ENCODE results near the gene ANKRD40. TPM values are rescaled to one million over a fixed set of nuclear protein-coding genes. Genes with fewer than 3 reads are reported as not detected.

Gene ANKRD40
- polyA plus RNA-seq, 10 donors: 32.0 to 49.2 (median 44.0) TPM

DNA sequence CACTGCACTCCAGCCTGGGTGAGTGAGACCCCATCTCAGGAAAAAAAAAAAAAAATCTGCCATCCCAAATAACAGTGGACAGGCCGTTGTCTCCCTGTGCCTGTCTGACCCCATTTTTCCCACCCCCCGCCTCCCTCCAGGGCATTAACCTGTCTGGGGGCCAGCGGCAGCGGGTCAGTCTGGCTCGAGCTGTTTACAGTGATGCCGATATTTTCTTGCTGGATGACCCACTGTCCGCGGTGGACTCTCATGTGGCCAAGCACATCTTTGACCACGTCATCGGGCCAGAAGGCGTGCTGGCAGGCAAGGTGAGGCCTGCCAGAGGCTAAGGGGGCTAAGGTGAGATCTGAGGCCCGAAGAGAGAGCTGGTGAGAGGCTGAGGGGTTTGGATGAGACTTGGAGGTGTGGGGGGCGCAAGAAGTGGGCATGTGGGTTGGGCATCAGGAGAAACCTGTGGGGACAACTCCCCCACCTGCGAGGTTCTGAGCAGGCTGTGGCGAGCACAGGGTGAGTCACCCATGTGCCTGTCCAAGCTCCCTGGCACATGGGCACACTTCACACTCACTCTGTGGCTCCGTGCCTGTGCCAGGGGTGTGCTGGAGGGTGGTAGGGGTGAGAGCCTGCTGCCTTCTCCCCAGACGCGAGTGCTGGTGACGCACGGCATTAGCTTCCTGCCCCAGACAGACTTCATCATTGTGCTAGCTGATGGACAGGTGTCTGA, 34.7 kb downstream of the ANKRD40 start:
- DNase-seq: no peak

DNA sequence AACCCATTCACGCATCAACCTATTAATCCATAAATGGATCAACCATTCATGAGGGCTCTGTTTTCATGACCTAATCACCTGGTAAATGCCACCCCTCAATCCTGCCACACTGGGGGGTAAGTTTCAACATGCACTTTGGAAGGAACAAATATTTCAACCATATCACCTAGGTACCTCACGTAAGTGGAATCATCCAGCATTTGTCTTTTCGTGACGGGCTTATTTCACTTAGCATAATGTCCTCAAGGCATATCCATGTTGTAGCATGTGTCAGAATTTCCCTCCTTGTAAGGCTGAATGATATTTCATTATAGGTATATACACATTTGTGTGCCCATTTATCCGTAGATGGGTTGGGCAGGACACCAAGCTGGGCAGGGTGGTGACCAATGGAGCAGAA, 35.6 kb downstream of the ANKRD40 start:
- DNase-seq: no peak

DNA sequence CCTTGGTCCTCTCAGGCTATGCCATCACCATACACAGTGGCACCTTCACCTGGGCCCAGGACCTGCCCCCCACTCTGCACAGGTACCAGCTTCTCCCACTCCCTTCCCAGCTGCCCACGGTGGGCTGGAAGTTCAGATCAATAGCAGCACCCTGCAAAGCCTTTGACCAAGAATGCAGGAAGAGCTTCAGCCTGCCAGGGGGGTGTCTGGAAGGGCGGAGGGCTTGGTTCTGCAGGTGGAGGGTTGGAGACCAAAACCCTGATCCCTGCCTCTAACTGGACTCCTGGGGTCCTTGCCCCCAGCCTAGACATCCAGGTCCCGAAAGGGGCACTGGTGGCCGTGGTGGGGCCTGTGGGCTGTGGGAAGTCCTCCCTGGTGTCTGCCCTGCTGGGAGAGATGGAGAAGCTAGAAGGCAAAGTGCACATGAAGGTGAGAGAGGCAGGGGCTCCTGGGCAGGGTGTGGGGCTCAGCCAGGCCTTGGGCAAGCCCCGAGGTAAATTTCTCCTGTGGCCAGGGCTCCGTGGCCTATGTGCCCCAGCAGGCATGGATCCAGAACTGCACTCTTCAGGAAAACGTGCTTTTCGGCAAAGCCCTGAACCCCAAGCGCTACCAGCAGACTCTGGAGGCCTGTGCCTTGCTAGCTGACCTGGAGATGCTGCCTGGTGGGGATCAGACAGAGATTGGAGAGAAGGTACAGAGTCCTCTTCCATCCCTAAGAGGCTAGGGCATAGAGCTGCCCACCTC, 38.7 kb downstream of the ANKRD40 start:
- no peak for DNase-seq

DNA sequence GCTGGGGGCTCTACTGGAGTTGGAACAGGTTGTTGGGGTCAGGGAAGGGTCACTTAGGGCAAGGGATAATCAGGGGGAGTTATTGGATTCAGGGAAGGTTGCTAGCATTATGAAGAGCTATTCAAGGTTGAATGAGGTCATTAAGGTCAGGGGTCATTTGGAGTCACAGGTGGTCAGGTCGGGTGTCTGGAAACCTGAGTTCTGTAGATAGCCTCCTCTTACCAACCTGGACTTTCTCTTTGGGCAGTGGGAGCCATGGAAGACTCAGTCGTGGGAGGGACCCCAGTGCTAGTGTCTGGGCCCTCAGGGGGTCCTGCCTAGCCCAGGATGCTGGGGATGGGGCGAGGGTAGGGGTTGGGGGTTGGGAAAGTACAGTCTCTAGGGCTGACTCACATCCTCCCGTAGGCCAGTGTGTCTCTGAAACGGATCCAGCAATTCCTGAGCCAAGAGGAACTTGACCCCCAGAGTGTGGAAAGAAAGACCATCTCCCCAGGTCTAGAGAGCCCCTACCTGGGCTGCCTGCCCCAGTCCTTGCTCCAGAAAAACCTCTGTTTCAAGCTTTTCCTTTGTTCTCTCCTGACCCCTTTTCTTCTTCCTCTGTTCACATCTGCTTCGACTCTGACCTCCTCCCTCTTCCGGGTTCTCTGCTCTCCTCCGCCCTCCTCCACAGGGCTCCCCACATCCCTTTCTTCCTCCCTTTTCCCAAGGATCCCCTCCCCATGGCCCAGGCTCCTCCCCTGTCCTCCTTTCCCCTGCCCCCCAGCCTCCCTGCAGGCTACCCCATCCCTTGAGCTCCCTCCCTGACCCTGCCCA, 39.5 kb downstream of the ANKRD40 start:
- no peak for DNase-seq

DNA sequence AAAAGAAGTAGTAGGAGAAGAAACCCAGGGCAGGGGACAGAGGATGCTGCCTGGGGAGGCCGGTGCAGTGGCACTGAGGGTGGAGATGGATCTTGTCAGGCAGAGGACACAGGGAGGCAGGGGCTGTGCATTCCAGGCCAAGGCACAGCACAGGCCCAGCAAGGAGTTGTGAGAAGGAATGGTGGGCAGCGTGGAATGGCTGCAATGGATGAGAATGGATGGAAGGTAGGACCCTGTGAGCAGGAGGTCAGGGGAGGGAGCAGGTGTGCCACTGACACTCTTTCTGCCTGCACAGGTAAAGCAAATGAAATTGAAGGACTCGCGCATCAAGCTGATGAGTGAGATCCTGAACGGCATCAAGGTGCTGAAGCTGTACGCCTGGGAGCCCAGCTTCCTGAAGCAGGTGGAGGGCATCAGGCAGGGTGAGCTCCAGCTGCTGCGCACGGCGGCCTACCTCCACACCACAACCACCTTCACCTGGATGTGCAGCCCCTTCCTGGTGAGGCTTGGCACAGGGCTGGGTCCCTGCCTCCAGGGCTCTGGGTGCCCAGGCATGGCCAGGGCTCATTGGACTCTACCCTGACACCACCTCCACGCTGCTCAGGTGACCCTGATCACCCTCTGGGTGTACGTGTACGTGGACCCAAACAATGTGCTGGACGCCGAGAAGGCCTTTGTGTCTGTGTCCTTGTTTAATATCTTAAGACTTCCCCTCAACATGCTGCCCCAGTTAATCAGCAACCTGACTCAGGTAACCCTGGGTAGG, 40.3 kb downstream of the ANKRD40 start:
- no peak for DNase-seq

DNA sequence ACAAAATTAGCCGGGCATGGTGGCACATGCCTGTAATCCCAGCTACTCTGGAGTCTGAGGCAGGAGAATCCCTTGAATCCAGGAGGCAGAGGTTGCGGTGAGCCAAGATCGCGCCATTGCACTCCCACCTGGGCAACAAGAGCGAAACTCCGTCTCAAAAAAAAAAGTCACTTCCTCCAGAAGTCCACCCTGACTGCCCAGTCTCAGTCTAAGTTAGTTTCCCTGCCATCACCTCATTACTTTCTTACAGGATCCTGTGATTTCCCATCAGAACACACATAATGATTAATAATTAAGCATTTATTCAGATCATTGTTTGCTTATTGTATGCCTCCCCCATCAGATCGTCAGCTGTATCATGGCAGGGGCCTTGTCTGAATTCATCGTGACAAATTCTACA, 41.4 kb downstream of the ANKRD40 start:
- no peak for DNase-seq

DNA sequence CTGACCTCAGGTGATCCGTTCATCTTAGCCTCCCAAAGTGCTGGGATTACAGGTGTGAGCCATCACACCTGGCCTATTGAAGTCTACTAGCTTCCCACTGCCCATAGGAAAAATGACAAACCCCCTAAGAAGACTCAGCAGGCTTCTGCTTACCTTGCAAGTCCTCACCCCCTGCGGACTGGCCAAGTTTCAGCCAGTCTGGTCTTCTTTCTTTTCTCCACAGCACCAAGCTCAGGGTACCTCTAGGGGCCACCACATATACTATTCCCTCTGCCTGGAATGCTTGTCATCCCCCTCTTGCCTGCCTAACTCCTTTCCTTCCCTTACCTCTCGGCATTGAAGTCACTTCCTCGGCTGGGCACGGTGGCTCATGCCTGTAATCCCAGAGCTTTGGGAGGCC, 41.9 kb downstream of the ANKRD40 start:
- DNase-seq: no peak

DNA sequence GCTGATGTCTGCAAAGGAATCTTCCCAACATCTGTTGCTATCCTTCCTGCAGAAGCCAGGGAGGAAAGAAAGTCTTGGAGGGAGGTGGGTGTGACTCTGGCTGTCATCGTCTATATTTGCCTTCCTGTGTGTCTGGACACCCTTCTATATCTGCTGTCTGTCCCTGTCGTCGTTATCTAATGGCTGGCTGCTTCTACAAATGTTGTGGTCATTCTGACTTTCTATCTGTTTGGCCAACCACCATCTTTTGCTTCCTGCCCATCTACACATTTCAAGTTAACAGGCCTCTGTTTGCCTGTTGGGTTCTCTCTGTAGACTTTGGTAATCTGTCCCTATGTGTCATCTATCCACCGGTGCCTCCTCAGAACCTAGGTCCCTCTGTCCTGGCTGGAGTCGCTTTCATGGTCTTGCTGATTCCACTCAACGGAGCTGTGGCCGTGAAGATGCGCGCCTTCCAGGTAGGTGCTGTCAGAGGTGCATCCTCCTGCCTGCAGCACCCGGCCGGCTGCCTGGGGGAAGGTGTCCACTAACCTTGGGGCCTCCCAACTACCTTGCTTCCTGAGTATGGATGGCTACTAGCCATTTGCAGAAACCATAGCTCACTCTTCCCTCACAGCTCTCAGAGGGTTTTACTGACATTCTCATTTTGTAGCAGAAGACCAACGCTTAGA, 42.8 kb downstream of the ANKRD40 start:
- DNase-seq: no peak

DNA sequence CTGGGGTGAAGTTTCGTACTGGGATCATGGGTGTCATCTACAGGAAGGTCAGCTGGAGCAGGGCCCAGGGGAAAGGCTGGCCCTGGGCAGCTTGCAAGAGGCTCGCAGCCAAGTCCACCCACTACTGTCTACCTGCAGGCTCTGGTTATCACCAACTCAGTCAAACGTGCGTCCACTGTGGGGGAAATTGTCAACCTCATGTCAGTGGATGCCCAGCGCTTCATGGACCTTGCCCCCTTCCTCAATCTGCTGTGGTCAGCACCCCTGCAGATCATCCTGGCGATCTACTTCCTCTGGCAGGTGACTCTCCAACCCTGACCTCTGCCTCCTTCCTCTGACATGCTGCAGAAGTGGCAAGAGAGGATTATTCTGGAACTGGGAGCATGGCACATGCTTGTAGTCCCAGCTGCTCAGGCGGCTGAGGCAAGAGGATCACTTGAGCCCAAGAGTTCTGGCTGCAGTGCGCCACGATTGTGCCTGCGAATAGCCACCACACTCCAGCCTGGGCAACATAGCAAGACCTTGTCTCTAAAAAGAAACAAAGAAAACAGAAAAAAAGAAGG, 43.8 kb downstream of the ANKRD40 start:
- DNase-seq: no peak

DNA sequence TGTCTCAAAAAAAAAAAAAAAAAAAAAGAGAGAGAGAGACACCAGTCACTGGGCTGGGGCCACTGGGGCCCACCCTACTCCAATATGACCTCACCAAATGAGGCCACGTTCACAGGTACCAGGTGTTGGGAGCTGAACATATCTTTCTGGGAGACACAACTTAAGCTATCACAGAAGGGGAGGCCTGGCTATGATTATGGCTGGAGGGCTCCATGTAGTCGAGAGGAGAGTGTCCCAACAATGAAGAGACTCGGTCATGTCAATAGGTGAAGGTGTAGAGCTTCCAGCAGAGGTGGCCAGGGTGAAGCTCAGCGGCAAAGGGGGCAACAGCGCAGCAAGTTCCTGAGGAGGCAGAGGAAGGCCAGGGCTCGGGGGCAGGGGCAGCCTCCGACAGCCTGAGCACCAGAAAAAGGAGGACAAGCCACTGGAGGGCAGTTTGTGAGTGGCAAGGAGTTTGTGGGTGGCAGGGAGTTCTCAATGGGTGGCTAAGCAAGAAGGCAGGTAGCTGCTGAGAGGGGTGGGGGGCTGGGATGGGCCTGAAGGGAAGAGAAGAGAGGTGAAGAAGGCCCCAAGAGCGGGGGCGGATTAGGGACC, 45.0 kb downstream of the ANKRD40 start:
- DNase-seq: no peak

DNA sequence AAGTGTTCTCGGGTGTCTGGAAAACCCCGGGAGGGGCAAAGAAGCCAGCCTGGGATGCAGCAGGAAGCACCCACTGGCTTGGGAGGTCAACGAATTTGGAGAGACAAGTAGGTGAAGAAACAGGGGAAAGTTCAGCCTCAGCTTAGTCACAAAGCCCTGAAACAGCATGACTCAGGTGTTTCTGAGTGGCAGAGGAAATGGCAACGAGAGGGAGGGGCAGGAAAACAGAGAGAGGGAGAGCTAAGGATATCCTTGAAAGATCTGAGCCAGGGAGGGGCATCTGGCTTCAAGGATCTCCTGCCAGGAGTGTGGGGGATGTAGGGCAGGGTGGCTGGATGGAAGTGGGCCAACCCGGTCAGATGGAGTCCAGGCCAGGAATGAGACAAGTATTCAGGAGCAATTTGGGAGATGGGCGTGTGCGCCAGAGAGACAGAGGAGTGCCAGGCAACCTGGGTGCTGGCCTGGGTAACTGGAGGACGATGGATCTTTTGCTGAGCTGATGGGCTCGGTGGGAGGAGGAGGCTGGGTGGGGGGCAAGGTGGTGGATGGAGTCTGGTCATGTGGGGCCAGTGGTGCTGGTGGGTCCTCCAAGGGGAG, 45.8 kb downstream of the ANKRD40 start:
- DNase-seq: peak in 2 of 3 donors; percentile 20 to 63

DNA sequence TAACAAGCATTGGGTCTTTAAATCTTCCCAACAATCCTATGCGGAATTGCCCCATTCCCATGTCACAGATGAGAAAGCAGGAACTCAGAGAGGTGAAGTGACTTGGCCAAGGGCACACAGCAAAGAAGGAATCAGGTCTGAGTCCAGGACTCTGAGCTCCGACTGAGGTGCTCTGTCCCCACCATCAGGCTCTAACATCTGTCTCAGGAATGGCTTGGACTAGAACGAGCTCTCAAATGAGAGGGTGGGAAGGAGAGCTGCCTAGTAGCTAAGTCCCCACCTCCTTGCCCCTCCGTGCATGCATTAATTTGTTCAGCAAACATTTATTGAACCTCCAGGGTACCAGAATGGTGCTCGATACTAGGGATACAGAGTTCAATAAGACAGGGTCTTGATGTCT, 46.4 kb downstream of the ANKRD40 start:
- DNase-seq: no peak

DNA sequence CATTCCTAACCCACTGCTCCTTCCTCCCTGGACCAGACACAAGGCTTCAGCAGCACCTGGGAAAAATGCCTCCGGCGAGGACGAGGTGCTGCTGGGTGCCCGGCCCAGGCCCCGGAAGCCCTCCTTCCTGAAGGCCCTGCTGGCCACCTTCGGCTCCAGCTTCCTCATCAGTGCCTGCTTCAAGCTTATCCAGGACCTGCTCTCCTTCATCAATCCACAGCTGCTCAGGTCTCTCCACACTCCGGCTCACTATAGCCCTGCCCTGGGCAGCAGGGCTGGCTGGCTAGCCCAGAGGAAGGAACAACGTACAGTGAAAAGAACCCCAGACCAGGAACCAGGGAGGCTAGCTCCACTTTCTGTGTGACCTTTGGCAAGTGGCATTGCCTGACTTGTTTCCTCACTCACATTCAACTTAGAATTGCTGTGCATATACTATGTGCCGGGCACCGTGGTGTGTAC, 46.8 kb downstream of the ANKRD40 start:
- DNase-seq: no peak

DNA sequence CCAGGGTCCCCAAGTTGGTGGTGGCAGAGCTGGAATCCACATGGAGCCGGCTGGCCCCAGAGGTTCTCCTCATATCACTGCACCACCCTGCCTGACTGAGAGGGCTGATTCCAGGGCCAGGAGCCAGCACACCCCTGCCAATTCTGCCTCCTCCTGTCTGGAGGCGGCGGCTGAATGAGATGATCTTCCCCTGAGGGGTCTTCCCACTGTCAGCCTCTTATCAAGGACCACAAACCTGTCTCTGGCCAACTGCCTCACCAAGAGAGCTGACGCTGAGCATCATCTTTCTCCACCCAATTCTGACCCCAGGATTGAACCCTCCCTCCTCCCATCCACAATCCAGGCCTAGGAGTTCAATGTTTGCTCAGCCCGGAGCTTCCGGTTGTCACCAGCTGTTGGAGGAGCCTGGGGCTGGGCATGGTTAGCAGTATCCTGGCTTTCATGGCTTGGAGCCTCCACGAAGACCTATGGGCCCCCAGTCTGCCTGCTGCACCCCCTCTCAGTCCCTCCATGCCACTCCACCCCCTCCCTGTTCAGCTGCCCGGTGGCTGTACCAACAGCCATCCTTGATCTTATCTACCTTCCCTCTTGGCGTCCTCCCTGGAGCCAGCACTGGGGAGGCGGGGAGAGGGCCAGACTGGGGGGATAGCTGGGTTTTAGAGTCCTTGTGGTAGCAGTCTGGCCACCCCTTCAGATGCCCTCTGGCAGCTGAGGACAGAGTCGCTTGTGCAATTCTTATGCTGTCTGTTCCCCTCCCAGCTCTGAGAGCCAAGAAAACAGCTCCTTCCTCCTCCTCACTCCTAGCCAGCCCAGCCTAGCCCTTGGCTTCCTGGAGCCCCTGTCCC, 47.5 kb downstream of the ANKRD40 start:
- peak in 1 of 3 donors; percentile 24 for DNase-seq

DNA sequence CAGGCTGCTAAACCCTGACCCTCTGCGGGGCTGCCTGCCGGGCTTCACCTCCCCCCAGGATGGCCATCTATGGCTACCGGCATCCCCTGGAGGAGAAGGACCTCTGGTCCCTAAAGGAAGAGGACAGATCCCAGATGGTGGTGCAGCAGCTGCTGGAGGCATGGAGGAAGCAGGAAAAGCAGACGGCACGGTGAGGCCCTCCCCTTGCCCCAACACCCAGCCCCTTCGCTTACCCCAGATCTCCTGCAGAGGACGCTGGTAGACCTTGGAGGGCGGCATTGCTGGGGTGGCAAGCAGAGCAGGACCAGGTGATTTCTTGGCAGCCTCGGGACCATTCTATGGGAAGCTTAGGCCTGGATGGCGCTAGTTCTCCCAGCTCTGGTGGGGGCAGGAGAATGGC, 48.5 kb downstream of the ANKRD40 start:
- DNase-seq: no peak

DNA sequence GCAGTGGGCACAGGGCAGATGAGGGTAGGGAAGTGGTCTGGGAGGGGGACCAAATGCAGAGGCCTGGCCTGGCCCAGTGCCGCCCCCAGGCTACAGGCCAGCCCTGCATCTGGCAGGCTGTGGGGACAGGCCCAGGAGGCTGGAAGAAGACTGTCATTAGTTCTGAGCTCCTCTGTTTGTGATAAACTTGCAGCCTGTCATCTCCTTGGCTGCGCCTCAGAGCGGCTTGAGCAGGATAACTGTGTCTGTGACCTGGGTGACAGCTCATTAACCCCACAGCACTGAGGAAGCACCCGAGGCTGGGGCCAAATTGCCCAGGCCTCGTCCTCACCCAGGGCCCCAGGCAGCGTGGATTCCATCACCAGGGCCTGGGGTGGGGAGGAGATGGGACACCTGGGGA, 49.1 kb downstream of the ANKRD40 start:
- DNase-seq: peak in 1 of 3 donors; percentile 28

DNA sequence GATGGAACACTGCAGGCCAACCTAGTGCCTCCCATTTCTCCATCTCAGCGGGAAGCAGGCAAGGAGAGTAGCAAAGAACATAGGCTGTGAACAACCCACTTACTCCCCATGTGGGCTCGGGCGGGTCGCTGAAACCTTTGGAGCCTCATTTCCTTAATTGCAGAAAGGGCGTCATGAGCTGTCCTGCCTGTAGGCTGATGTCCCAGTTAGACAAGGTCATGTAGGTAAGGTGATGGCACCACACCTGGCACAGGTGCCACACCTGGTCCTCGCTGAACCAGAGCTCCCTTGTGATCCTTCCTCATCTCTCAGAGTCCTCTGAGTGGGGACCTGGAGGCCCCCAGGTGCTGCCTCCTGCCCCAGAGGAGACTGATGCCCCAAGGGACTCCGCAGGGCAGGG, 50.1 kb downstream of the ANKRD40 start:
- DNase-seq: no peak

DNA sequence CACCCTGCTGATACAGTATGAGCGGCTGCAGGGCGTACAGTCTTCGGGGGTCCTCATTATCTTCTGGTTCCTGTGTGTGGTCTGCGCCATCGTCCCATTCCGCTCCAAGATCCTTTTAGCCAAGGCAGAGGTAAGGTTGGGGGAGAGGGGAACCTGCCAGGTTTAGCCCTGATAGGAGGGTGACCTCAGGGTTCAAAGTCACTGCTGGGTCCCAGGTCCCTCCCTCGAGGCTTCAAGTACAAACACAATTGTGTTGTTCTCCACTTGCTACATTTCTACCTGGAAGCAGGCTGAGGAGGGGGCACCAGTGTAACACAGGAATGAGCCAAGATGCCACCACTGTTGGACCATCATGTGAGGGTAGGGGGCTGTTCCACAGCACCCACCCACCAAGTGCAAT, 50.7 kb downstream of the ANKRD40 start:
- DNase-seq: no peak

DNA sequence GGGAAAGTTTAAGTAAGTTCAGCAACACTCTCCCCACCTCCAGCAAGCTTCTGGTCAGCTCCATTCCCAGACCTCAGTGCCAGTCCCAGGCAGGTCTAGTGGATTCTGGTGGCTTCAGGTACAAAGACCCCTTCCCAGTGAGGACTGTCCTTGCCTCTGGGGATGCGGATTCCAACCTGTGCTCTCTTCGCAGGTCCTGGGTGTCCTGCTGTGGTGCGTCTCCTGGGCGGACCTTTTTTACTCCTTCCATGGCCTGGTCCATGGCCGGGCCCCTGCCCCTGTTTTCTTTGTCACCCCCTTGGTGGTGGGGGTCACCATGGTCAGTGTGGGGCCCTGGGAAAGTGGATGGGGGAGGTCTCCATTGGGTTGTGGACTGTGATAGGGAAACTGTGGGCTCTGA, 51.2 kb downstream of the ANKRD40 start:
- no peak for DNase-seq

Data from muscle of back (tissue), 11 donors.